K562 (cell line): Measurements from ENCODE around the gene TRIM37. TPM values are rescaled to one million over a fixed set of nuclear protein-coding genes. Genes with fewer than 3 reads are reported as not detected.

ENCODE experiments used
- CSDE1 ChIP-seq, 2 experiments: fragments of 450-650 bp; IDR thresholded peaks; 2 replicates each; pipeline ENCODE4 v1.6.1; 2016; ENCODE audit warnings: mild to moderate bottlenecking in 1 of 2
- ELF1 ChIP-seq: fragments of 200-800 bp; sonication (Bioruptor generic); IDR thresholded peaks from 2 replicates; pipeline ENCODE4 v1.6.1; 2016; ENCODE audit warnings: missing genetic modification characterization, missing compliant biosample characterization
- ELF4 ChIP-seq: fragments of 450-650 bp; formaldehyde crosslinking; IDR thresholded peaks from 2 replicates; pipeline ENCODE4 v1.4.0; 2022; ENCODE audit warnings: missing genetic modification characterization
- EWSR1 ChIP-seq: fragments of 450-650 bp; IDR thresholded peaks from 2 replicates; pipeline ENCODE4 v1.6.1; 2018; ENCODE audit warnings: borderline replicate concordance, mild to moderate bottlenecking, low read depth, moderate library complexity; ENCODE audit not compliant: partially characterized antibody
- HDAC2 ChIP-seq: fragments of 450-650 bp; IDR thresholded peaks from 2 replicates; pipeline ENCODE4 v1.6.1; 2016; ENCODE audit warnings: mild to moderate bottlenecking
- KHSRP ChIP-seq: fragments of 450-650 bp; IDR thresholded peaks from 2 replicates; pipeline ENCODE4 v1.6.1; 2017
- LCOR ChIP-seq: sonication (generic); formaldehyde crosslinking; IDR thresholded peaks from 2 replicates; pipeline ENCODE4 v1.8.0; 2022; ENCODE audit warnings: mild to moderate bottlenecking, missing genetic modification reagents
- NKRF ChIP-seq: fragments of 450-650 bp; IDR thresholded peaks from 2 replicates; pipeline ENCODE4 v1.6.1; 2016; ENCODE audit warnings: borderline replicate concordance
- NR2C2 ChIP-seq, 2 experiments: fragments of 200-800 bp in 1 of 2; sonication (Bioruptor generic) in 1 of 2; sonication (generic) in 1 of 2; formaldehyde crosslinking in 1 of 2; IDR thresholded peaks; 2 replicates each; pipeline versions ENCODE4 v1.6.1 to v1.8.0; 2016 to 2022; ENCODE audit warnings: mild to moderate bottlenecking in 1 of 2, missing compliant biosample characterization in 1 of 2, missing genetic modification characterization in 1 of 2, missing genetic modification reagents in 1 of 2
- RB1 ChIP-seq: fragments of 450-650 bp; IDR thresholded peaks from 2 replicates; pipeline ENCODE4 v1.6.1; 2017; ENCODE audit warnings: low read depth, mild to moderate bottlenecking
- ZHX1 ChIP-seq: fragments of 150-350 bp; conservative IDR thresholded peaks from 2 replicates; pipeline ENCODE4 v1.6.1; 2014; ENCODE audit warnings: low read length
- ZNF780A ChIP-seq: fragments of 250-450 bp; sonication (Bioruptor Pico); IDR thresholded peaks from 2 replicates; pipeline ENCODE4 v1.5.0; 2021; ENCODE audit warnings: mild to moderate bottlenecking
- polyA plus RNA-seq, 8 experiments: library from polyadenylated mRNA; depleted of rRNA in 4 of 8; stranded (reverse) in 5 of 8; unstranded in 3 of 8; fragments of >200 nt; fragmentation: Nextera tagmentation in 2 of 8; fragmentation: Illumina TruSeq in 1 of 8; extraction: Ambion mirVana in 2 of 8; extraction: Trizol in 1 of 8; gene quantifications; 2 replicates each; pipeline versions ENCODE4 v1.2.1 to v1.2.3, GENCODE V29; 2011 to 2014; ENCODE audit warnings: inconsistent platforms in 1 of 8, missing spikeins in 1 of 8
- total RNA-seq, 7 experiments: library from RNA; depleted of rRNA in 6 of 7; stranded (reverse); fragments of >200 nt in 6 of 7; fragmentation: Illumina TruSeq in 2 of 7; extraction: Trizol in 2 of 7; gene quantifications; 2 replicates each; pipeline versions ENCODE4 v1.2.1 to v1.2.3, GENCODE V29; 2011 to 2021; ENCODE audit warnings: low replicate concordance in 1 of 7
- TF ChIP-seq, protein P1 (sequence below), 3 experiments: fragments of 200-800 bp in 1 of 3; fragments of 250-450 bp in 1 of 3; fragments of 450-650 bp in 1 of 3; sonication (Bioruptor Pico) in 1 of 3; sonication (Bioruptor generic) in 1 of 3; formaldehyde crosslinking in 1 of 3; IDR thresholded peaks; 2 replicates each; pipeline versions ENCODE4 v1.6.1 to v1.8.0; 2016 to 2022; ENCODE audit warnings: mild to moderate bottlenecking in 2 of 3, missing genetic modification characterization in 2 of 3, missing compliant biosample characterization in 1 of 3, moderate library complexity in 1 of 3

Gene TRIM37
- total and polyA plus RNA-seq, 9 of the 15 experiments (the other 6 are each of a cell fraction or from before 2014, with no cell fraction given): 4.5 to 31.4 (median 23.8) TPM

GRCh38 chr17:59121901-59122480 lies 15.3 kb upstream of the TRIM37 start (continued):
- TF ChIP-seq, protein P1, sequence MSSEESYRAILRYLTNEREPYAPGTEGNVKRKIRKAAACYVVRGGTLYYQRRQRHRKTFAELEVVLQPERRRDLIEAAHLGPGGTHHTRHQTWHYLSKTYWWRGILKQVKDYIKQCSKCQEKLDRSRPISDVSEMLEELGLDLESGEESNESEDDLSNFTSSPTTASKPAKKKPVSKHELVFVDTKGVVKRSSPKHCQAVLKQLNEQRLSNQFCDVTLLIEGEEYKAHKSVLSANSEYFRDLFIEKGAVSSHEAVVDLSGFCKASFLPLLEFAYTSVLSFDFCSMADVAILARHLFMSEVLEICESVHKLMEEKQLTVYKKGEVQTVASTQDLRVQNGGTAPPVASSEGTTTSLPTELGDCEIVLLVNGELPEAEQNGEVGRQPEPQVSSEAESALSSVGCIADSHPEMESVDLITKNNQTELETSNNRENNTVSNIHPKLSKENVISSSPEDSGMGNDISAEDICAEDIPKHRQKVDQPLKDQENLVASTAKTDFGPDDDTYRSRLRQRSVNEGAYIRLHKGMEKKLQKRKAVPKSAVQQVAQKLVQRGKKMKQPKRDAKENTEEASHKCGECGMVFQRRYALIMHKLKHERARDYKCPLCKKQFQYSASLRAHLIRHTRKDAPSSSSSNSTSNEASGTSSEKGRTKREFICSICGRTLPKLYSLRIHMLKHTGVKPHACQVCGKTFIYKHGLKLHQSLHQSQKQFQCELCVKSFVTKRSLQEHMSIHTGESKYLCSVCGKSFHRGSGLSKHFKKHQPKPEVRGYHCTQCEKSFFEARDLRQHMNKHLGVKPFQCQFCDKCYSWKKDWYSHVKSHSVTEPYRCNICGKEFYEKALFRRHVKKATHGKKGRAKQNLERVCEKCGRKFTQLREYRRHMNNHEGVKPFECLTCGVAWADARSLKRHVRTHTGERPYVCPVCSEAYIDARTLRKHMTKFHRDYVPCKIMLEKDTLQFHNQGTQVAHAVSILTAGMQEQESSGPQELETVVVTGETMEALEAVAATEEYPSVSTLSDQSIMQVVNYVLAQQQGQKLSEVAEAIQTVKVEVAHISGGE (CRISPR knock-in tag; IDR thresholded peaks at IDR 0.05): peak in 1 of 3 experiments; percentile 73; a peak in 2 of 6 replicates
- TF ChIP-seq NR2C2 (CRISPR knock-in tag; IDR thresholded peaks at IDR 0.05) (no peak), NR2C2 (tag; IDR thresholded peaks at IDR 0.05) (no peak), CSDE1 (IDR thresholded peaks at IDR 0.05) (no peak), NKRF (no peak), ZNF780A (CRISPR knock-in tag) (no peak), ZHX1 (no peak), EWSR1 (peak; percentile 43), KHSRP (no peak), LCOR (CRISPR knock-in tag) (no peak), ELF4 (no peak), ELF1 (tag) (no peak), HDAC2 (no peak), RB1 (no peak)
